Neuronal stem cell (in vitro differentiated cells): ENCODE data around the gene DZANK1.
A peak's percentile ranks its signal among the peaks of the same experiment; 100 is the strongest.

Experiments used
- DNase-seq: peaks from one replicate; pipeline ENCODE4 v3.0.0-alpha.2; 2013; ENCODE audit warnings: low spot score
- H2AFZ ChIP-seq: one replicate; pipeline ENCODE4 v1.6.1; 2013; ENCODE audit warnings: mild to moderate bottlenecking, low read length, inconsistent platforms
- H2AK5ac ChIP-seq: 2 replicates; pipeline ENCODE4 v1.6.1; 2013; ENCODE audit warnings: low read depth, mild to moderate bottlenecking, inconsistent platforms, low read length, moderate library complexity, mixed read lengths
- H2BK120ac ChIP-seq: 2 replicates; pipeline ENCODE4 v1.6.1; 2013; ENCODE audit warnings: low read depth, mild to moderate bottlenecking, inconsistent platforms, low read length, moderate library complexity, mixed read lengths
- H2BK12ac ChIP-seq: one replicate; pipeline ENCODE4 v1.6.1; 2013; ENCODE audit warnings: low read length, inconsistent platforms
- H2BK15ac ChIP-seq: 2 replicates; pipeline ENCODE4 v1.6.1; 2013; ENCODE audit warnings: mild to moderate bottlenecking, low read length, inconsistent platforms, mixed read lengths
- H2BK5ac ChIP-seq: one replicate; pipeline ENCODE4 v1.6.1; 2013; ENCODE audit warnings: inconsistent platforms, mild to moderate bottlenecking, low read length, moderate library complexity
- H3K14ac ChIP-seq: one replicate; pipeline ENCODE4 v1.6.1; 2013; ENCODE audit warnings: low read length, inconsistent platforms
- H3K18ac ChIP-seq: 2 replicates; pipeline ENCODE4 v1.6.1; 2013; ENCODE audit warnings: low read length, inconsistent platforms
- H3K23ac ChIP-seq: 2 replicates; pipeline ENCODE4 v1.6.1; 2013; ENCODE audit warnings: low read depth, mild to moderate bottlenecking, mixed read lengths, low read length, inconsistent platforms; ENCODE audit not compliant: poor library complexity
- H3K27ac ChIP-seq: replicated peaks from 3 replicates; pipeline ENCODE4 v1.5.1; 2013; ENCODE audit warnings: low read length, inconsistent platforms
- H3K27me3 ChIP-seq, 3 experiments: 2 replicates each; pipeline ENCODE4 v1.6.1; 2013; ENCODE audit warnings: low read length in 3 of 3, mild to moderate bottlenecking in 2 of 3, inconsistent platforms in 1 of 3, low read depth in 1 of 3, mixed read lengths in 1 of 3, moderate library complexity in 1 of 3; ENCODE audit not compliant: control insufficient read depth in 3 of 3, insufficient read depth in 3 of 3
- H3K36me3 ChIP-seq, 2 donors: replicated peaks in 1 of 2; 2 replicates each; pipeline ENCODE4 v1.6.1; 2013; ENCODE audit warnings: low read length in 2 of 2; ENCODE audit not compliant: control insufficient read depth in 2 of 2, insufficient read depth in 2 of 2
- H3K4ac ChIP-seq: 2 replicates; pipeline ENCODE4 v1.6.1; 2013; ENCODE audit warnings: inconsistent platforms, mild to moderate bottlenecking, low read length, moderate library complexity
- H3K4me1 ChIP-seq, 2 donors: 1 replicate in 1 of 2; 2 replicates in 1 of 2; pipeline ENCODE4 v1.6.1; 2013; ENCODE audit warnings: low read length in 2 of 2, low read depth in 1 of 2; ENCODE audit not compliant: control insufficient read depth in 2 of 2, insufficient read depth in 1 of 2
- H3K4me2 ChIP-seq: one replicate; pipeline ENCODE4 v1.6.1; 2013; ENCODE audit warnings: mild to moderate bottlenecking, low read length, inconsistent platforms; ENCODE audit not compliant: insufficient read depth, poor library complexity, severe bottlenecking
- H3K4me3 ChIP-seq, 2 donors: 2 replicates each; pipeline ENCODE4 v1.5.1; 2013; ENCODE audit warnings: low read length in 2 of 2, mild to moderate bottlenecking in 2 of 2, inconsistent platforms in 1 of 2, moderate library complexity in 1 of 2
- H3K79me1 ChIP-seq: one replicate; pipeline ENCODE4 v1.6.1; 2013; ENCODE audit warnings: low read depth, mild to moderate bottlenecking, inconsistent platforms, low read length, moderate library complexity
- H3K9ac ChIP-seq: one replicate; pipeline ENCODE4 v1.6.1; 2013; ENCODE audit warnings: mild to moderate bottlenecking, low read depth, low read length, inconsistent platforms; ENCODE audit not compliant: poor library complexity
- H3K9me3 ChIP-seq, 2 donors: replicated peaks in 1 of 2; 2 replicates each; pipeline versions ENCODE3 to v1.6.1; 2013; ENCODE audit warnings: low read length in 2 of 2, mild to moderate bottlenecking in 2 of 2, inconsistent platforms in 1 of 2, low read depth in 1 of 2, mixed read lengths in 1 of 2, moderate library complexity in 1 of 2; ENCODE audit not compliant: control insufficient read depth in 2 of 2, insufficient read depth in 1 of 2
- H4K8ac ChIP-seq: one replicate; pipeline ENCODE4 v1.6.1; 2013; ENCODE audit warnings: low read depth, mild to moderate bottlenecking, inconsistent platforms, low read length, moderate library complexity
- H4K91ac ChIP-seq: one replicate; pipeline ENCODE4 v1.6.1; 2013; ENCODE audit warnings: low read length, low read depth, mild to moderate bottlenecking, inconsistent platforms; ENCODE audit not compliant: poor library complexity
- WGBS, 2 donors: extraction: QIAGEN DNeasy Blood & Tissue Kit; methylation state at CpG; one replicate each; pipeline ENCODE4 v1.1.7; 2013; ENCODE audit warnings: missing lambda C conversion rate in 2 of 2, mixed read lengths in 1 of 2; ENCODE audit not compliant: insufficient read length in 2 of 2, insufficient replicate concordance in 1 of 2; ENCODE audit errors: extremely low coverage in 2 of 2; 5-methylcytosine and 5-hydroxymethylcytosine counted together

DZANK1 gene

GRCh38 chr20:18390201-18390600, 76.6 kb downstream of the DZANK1 start:
- Histone ChIP-seq H3K79me1 (no peaks in the 10 kb centered on the region), H3K4ac (no peak overlapping the region), H2BK15ac (no peak overlapping the region), H3K36me3 (peaks cover 3 to 10% of the 10 kb centered on the region in 2 donors), H2BK5ac (no peak overlapping the region), H2AK5ac (no peak overlapping the region), H3K27me3 (no peaks in the 10 kb centered on the region), H4K91ac (no peak overlapping the region), H3K4me1 (peaks cover 2 to 10% of the 10 kb centered on the region in 2 donors), H3K4me2 (no peak overlapping the region), H2BK12ac (no peak overlapping the region), H3K9me3 (no peaks in the 10 kb centered on the region), H3K14ac (no peak overlapping the region), H3K27ac (no peak overlapping the region), H4K8ac (no peak overlapping the region), H2BK120ac (no peak overlapping the region), H3K4me3 (no peak overlapping the region), H3K23ac (no peak overlapping the region), H2AFZ (no peak overlapping the region), H3K9ac (no peak overlapping the region), H3K18ac (no peak overlapping the region)
- no CpG with 5 or more reads among the region's 3 CpGs for WGBS, 2 donors
- no peak for DNase-seq

GRCh38 chr20:18388860-18389259, 78.0 kb downstream of the DZANK1 start:
- Histone ChIP-seq H3K18ac (no peak overlapping the region), H3K14ac (no peak overlapping the region), H3K27ac (no peak overlapping the region), H3K4me1 (no peaks in the 10 kb centered on the region), H3K36me3 (peaks cover 3 to 10% of the 10 kb centered on the region in 2 donors), H3K9me3 (no peaks in the 10 kb centered on the region), H3K9ac (no peak overlapping the region), H2BK120ac (no peak overlapping the region), H2AFZ (no peak overlapping the region), H3K27me3 (no peaks in the 10 kb centered on the region), H4K8ac (no peak overlapping the region), H3K4me3 (no peak overlapping the region), H2BK12ac (no peak overlapping the region), H3K4me2 (no peak overlapping the region), H4K91ac (no peak overlapping the region), H2AK5ac (no peak overlapping the region), H2BK5ac (no peak overlapping the region), H2BK15ac (no peak overlapping the region), H3K4ac (no peak overlapping the region), H3K79me1 (no peaks in the 10 kb centered on the region), H3K23ac (no peak overlapping the region)
- WGBS, 2 donors = no CpG with 5 or more reads among the region's 6 CpGs
- DNase-seq = no peak

- H3K79me1 ChIP-seq = peaks cover 2% of the 10 kb centered on the region
- H4K91ac ChIP-seq = no peak overlapping the region
- H2AFZ ChIP-seq = peak overlapping the region; percentile 27
- peaks cover 0 to 2% of the 10 kb centered on the region in 2 donors for H3K36me3 ChIP-seq
- H2BK120ac ChIP-seq = no peak overlapping the region
- H3K4ac ChIP-seq = no peak overlapping the region
- H2AK5ac ChIP-seq = peak overlapping the region; percentile 53
- H2BK12ac ChIP-seq = peak overlapping the region; percentile 12
- no peak overlapping the region for H4K8ac ChIP-seq
- no peaks in the 10 kb centered on the region for H3K9me3 ChIP-seq
- H3K23ac ChIP-seq = peak overlapping the region; percentile 0
- H3K9ac ChIP-seq = peak overlapping the region; percentile 70
- no peak overlapping the region for H2BK15ac ChIP-seq
- no CpG with 5 or more reads among the region's 7 CpGs for WGBS, 2 donors
- H3K4me3 ChIP-seq = no peak overlapping the region
- no peak overlapping the region for H3K4me2 ChIP-seq
- H3K14ac ChIP-seq = no peak overlapping the region
- peak overlapping the region; percentile 11 for H2BK5ac ChIP-seq
- DNase-seq = no peak
- H3K27me3 ChIP-seq = peaks cover 0 to 8% (median 0%) of the 10 kb centered on the region in 3 experiments
- H3K4me1 ChIP-seq = no peaks in the 10 kb centered on the region
- peak overlapping the region; percentile 1 for H3K18ac ChIP-seq
- H3K27ac ChIP-seq = no peak overlapping the region
These were observed 85.8 kb downstream of the DZANK1 start for GRCh38 chr20:18380908-18381529.

GRCh38 chr20:18377896-18378481, 88.8 kb downstream of the DZANK1 start:
- H3K4me3 ChIP-seq = no peak overlapping the region
- no peak overlapping the region for H2AK5ac ChIP-seq
- no peak overlapping the region for H3K27ac ChIP-seq
- H2AFZ ChIP-seq = peak overlapping the region; percentile 15
- no CpG with 5 or more reads among the region's 8 CpGs for WGBS, 2 donors
- H3K9me3 ChIP-seq = no peaks in the 10 kb centered on the region
- no peak for DNase-seq
- H3K79me1 ChIP-seq = peaks cover 2% of the 10 kb centered on the region
- no peak overlapping the region for H2BK12ac ChIP-seq
- no peak overlapping the region for H4K8ac ChIP-seq
- H2BK15ac ChIP-seq = no peak overlapping the region
- H3K4me1 ChIP-seq = no peaks in the 10 kb centered on the region
- H3K14ac ChIP-seq = no peak overlapping the region
- no peak overlapping the region for H4K91ac ChIP-seq
- H3K4me2 ChIP-seq = no peak overlapping the region
- H3K9ac ChIP-seq = no peak overlapping the region
- no peak overlapping the region for H3K4ac ChIP-seq
- H3K36me3 ChIP-seq = no peaks in the 10 kb centered on the region
- no peak overlapping the region for H2BK120ac ChIP-seq
- H3K23ac ChIP-seq = no peak overlapping the region
- no peak overlapping the region for H3K18ac ChIP-seq
- H2BK5ac ChIP-seq = no peak overlapping the region
- H3K27me3 ChIP-seq = peaks cover 0 to 8% (median 0%) of the 10 kb centered on the region in 3 experiments
